ENCODE data around the gene NSD2.

DNA sequence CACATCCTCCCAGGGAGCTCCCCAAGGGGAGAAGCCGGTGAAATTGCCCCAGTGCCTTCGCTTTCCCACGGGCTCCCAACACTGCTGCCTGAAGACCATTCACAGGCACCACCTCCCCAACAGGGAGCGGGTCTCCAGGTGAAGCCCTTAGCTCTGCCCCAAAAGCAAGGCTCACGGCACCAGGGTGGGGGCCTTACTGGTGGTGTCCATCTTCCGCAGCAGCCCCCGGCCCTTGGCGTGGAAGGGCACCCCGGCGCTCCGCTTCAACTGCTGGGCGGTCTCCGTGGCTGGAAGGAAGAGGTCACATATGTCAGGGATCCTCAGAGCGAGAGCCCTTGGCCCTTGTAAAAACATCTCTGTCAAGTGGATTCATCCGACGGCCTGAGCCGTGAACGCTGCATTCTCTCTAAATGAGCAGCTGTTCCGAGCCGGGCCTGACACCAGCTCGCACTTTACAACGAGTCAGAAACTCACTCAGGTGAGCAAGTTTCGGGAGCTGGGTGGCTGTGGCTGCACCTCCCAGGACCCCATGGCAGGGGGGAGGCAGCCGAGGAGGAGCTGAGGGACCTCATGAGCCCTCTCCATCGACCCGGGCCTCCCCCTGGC, 116.6 kb downstream of the NSD2 start:
- TF ChIP-seq, protein P1, sequence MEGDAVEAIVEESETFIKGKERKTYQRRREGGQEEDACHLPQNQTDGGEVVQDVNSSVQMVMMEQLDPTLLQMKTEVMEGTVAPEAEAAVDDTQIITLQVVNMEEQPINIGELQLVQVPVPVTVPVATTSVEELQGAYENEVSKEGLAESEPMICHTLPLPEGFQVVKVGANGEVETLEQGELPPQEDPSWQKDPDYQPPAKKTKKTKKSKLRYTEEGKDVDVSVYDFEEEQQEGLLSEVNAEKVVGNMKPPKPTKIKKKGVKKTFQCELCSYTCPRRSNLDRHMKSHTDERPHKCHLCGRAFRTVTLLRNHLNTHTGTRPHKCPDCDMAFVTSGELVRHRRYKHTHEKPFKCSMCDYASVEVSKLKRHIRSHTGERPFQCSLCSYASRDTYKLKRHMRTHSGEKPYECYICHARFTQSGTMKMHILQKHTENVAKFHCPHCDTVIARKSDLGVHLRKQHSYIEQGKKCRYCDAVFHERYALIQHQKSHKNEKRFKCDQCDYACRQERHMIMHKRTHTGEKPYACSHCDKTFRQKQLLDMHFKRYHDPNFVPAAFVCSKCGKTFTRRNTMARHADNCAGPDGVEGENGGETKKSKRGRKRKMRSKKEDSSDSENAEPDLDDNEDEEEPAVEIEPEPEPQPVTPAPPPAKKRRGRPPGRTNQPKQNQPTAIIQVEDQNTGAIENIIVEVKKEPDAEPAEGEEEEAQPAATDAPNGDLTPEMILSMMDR (IDR thresholded peaks at IDR 0.05; ENCODE audit: insufficient read depth, low read length): no peak
- TF ChIP-seq POLR2AphosphoS5 (IDR thresholded peaks at IDR 0.05; ENCODE audit: low read depth) (no peak), GABPA (IDR thresholded peaks at IDR 0.05; ENCODE audit: low read depth) (no peak)
- TF ChIP-seq, protein P2, sequence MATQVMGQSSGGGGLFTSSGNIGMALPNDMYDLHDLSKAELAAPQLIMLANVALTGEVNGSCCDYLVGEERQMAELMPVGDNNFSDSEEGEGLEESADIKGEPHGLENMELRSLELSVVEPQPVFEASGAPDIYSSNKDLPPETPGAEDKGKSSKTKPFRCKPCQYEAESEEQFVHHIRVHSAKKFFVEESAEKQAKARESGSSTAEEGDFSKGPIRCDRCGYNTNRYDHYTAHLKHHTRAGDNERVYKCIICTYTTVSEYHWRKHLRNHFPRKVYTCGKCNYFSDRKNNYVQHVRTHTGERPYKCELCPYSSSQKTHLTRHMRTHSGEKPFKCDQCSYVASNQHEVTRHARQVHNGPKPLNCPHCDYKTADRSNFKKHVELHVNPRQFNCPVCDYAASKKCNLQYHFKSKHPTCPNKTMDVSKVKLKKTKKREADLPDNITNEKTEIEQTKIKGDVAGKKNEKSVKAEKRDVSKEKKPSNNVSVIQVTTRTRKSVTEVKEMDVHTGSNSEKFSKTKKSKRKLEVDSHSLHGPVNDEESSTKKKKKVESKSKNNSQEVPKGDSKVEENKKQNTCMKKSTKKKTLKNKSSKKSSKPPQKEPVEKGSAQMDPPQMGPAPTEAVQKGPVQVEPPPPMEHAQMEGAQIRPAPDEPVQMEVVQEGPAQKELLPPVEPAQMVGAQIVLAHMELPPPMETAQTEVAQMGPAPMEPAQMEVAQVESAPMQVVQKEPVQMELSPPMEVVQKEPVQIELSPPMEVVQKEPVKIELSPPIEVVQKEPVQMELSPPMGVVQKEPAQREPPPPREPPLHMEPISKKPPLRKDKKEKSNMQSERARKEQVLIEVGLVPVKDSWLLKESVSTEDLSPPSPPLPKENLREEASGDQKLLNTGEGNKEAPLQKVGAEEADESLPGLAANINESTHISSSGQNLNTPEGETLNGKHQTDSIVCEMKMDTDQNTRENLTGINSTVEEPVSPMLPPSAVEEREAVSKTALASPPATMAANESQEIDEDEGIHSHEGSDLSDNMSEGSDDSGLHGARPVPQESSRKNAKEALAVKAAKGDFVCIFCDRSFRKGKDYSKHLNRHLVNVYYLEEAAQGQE (IDR thresholded peaks at IDR 0.05; ENCODE audit: insufficient replicate concordance, low read depth): no peak
